Measurements from ENCODE around the gene CPED1. TPM values are rescaled to one million over a fixed set of nuclear protein-coding genes. Genes with fewer than 3 reads are reported as not detected.

The CPED1 gene
- total RNA-seq, 1 donor from 2014 or later: 27.3 TPM

DNA sequence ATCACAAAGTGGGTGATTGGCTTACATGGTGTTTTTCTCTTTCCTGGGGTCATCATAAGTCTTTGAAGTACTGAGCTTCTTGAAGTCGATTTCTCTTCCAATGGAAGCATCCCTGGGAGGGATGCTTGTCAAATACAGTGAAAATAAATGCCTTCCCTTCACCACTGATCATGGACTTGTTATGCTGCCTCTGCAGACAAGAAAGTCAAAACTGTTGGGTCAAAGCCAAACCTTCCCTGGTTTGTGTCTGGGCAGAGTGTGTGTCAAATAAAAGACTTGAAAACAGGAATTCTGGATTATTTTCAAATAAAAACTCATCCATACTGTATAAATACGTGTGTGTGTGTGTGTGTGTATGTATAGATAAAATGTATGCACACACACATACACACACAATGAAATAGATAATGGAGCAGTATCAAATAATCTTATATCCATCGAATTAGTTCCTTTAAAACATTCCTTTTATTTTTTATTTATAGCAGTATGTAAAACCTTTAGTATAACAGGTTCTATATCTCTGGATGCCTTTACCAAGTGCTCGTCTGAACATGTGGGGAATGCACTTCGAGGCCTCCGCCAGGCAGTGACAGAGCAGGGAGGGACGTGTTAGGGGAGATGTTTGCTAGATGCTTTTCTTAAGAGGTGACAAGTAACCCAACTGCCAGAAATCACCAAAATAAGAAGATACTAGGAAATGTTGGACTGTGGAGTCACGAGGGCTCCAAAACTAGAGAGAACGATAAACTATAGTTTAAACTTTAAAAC, 313.1 kb downstream of the CPED1 start:
- Histone ChIP-seq H3K36me3 (no peaks in the 10 kb centered on the region), H3K4me1 (peaks cover 9% of the 10 kb centered on the region), H3K4me3 (no peak overlapping the region), H3K27ac (no peak overlapping the region), H3K9me3 (no peaks in the 10 kb centered on the region), H3K27me3 (no peaks in the 10 kb centered on the region)
- no peak for TF ChIP-seq POLR2AphosphoS5 (IDR thresholded peaks at IDR 0.05; ENCODE audit: insufficient read depth in 1 of 2, low read depth in 1 of 2)
- no peak for TF ChIP-seq POLR2A (IDR thresholded peaks at IDR 0.05)
- TF ChIP-seq, protein P1, sequence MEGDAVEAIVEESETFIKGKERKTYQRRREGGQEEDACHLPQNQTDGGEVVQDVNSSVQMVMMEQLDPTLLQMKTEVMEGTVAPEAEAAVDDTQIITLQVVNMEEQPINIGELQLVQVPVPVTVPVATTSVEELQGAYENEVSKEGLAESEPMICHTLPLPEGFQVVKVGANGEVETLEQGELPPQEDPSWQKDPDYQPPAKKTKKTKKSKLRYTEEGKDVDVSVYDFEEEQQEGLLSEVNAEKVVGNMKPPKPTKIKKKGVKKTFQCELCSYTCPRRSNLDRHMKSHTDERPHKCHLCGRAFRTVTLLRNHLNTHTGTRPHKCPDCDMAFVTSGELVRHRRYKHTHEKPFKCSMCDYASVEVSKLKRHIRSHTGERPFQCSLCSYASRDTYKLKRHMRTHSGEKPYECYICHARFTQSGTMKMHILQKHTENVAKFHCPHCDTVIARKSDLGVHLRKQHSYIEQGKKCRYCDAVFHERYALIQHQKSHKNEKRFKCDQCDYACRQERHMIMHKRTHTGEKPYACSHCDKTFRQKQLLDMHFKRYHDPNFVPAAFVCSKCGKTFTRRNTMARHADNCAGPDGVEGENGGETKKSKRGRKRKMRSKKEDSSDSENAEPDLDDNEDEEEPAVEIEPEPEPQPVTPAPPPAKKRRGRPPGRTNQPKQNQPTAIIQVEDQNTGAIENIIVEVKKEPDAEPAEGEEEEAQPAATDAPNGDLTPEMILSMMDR (IDR thresholded peaks at IDR 0.05): no peak
- no peak for DNase-seq (ENCODE audit: extremely low spot score in 2 of 2)
- intact Hi-C loops (cut with DNase I): no loop called here

GRCh38 chr7:121302214-121302745, 313.8 kb downstream of the CPED1 start:
- no peaks in the 10 kb centered on the region for H3K27me3 ChIP-seq
- intact Hi-C loops (cut with DNase I): no loop called here
- TF ChIP-seq POLR2A (IDR thresholded peaks at IDR 0.05): no peak
- TF ChIP-seq, protein P1 (IDR thresholded peaks at IDR 0.05): no peak
- no peak for TF ChIP-seq POLR2AphosphoS5 (IDR thresholded peaks at IDR 0.05; ENCODE audit: insufficient read depth in 1 of 2, low read depth in 1 of 2)

DNA sequence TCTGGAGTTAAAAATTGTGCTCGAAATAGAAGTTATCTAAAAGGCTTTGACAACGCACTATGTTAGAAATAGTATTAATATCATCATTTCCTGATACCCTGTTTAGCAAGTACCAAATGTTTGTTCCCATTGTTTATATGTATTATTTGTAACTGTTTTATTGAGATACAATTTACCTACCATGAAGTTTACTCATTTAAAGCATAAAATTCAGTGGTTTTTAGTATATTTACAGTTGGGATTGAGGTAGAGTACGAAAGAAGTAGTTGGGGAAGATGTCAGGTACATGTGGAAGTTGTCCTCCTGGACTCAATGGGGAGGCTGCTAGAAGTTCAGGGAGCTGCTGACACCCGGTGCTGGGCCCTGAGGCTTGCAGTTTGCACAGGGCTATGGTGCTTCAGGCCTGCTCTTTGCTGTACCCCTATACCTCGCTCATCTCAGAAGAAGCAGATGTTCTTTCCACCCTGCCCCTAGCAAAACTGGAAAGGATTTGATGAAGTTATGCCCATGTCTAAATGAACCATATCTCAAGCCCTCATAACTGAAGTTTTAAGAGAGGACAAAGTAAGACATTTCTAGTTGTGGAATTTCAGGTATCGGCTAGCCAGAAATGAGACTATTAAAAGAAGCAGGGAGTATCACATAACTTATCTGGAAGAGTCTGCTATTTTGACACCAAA, 315.1 kb downstream of the CPED1 start:
- H3K36me3 ChIP-seq: no peaks in the 10 kb centered on the region
- no peaks in the 10 kb centered on the region for H3K9me3 ChIP-seq
- H3K27ac ChIP-seq: no peak overlapping the region
- intact Hi-C loops (cut with DNase I): no loop called here
- no peak for DNase-seq (ENCODE audit: extremely low spot score in 2 of 2)
- H3K4me3 ChIP-seq: no peak overlapping the region
- H3K4me1 ChIP-seq: peaks cover 9% of the 10 kb centered on the region
- TF ChIP-seq POLR2A (IDR thresholded peaks at IDR 0.05) (no peak), POLR2AphosphoS5 (IDR thresholded peaks at IDR 0.05; ENCODE audit: insufficient read depth in 1 of 2, low read depth in 1 of 2) (no peak)
- TF ChIP-seq, protein P1 (IDR thresholded peaks at IDR 0.05): no peak
- no peaks in the 10 kb centered on the region for H3K27me3 ChIP-seq

More at GRCh38 chr7:121302214-121302745, 313.8 kb downstream of the CPED1 start:
- H3K27ac ChIP-seq: no peak overlapping the region
- H3K36me3 ChIP-seq: no peaks in the 10 kb centered on the region
- H3K9me3 ChIP-seq: no peaks in the 10 kb centered on the region
- H3K4me1 ChIP-seq: peaks cover 9% of the 10 kb centered on the region
- no peak for DNase-seq (ENCODE audit: extremely low spot score in 2 of 2)
- no peak overlapping the region for H3K4me3 ChIP-seq

DNA sequence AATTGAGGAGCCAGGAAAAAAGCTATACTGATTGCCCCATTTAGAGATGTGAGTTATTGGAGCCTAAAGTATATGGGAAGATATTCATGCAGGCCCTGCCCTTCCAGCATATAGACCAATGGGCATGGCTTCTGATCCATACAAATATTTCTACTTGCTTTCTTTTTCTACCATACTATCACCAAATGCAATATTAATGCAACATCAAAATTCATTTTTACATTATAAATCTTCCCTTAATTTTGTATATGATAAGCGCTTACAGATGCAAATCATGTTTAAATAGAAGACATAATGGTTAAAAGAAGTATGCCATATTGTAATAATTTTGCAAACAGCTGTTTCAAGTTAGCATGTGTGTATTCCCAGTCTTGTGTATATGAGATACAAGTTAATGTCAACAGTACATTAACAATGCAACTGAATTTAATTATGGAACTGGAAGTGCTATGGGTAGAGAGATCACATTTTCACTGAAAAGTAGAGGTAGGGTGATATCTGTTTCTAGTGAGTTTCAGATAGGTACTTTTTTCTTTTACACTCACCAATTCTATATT, 315.7 kb downstream of the CPED1 start:
- DNase-seq (ENCODE audit: extremely low spot score in 2 of 2): no peak
- Histone ChIP-seq H3K27ac (no peak overlapping the region), H3K36me3 (no peaks in the 10 kb centered on the region), H3K4me1 (peaks cover 9% of the 10 kb centered on the region), H3K4me3 (no peak overlapping the region), H3K9me3 (no peaks in the 10 kb centered on the region), H3K27me3 (no peaks in the 10 kb centered on the region)
- intact Hi-C loops (cut with DNase I): no loop called here
- no peak for TF ChIP-seq POLR2A (IDR thresholded peaks at IDR 0.05)
- no peak for TF ChIP-seq POLR2AphosphoS5 (IDR thresholded peaks at IDR 0.05; ENCODE audit: insufficient read depth in 1 of 2, low read depth in 1 of 2)
- TF ChIP-seq, protein P1 (IDR thresholded peaks at IDR 0.05): no peak

Data from vagina (tissue), 2 donors.